ENCODE measurements around the gene FOXO3. TPM values are rescaled to one million over a fixed set of nuclear protein-coding genes. Genes with fewer than 3 reads are reported as not detected.

Gene FOXO3
- 23.4 and 32.0 TPM in 2 replicates for total RNA-seq

DNA sequence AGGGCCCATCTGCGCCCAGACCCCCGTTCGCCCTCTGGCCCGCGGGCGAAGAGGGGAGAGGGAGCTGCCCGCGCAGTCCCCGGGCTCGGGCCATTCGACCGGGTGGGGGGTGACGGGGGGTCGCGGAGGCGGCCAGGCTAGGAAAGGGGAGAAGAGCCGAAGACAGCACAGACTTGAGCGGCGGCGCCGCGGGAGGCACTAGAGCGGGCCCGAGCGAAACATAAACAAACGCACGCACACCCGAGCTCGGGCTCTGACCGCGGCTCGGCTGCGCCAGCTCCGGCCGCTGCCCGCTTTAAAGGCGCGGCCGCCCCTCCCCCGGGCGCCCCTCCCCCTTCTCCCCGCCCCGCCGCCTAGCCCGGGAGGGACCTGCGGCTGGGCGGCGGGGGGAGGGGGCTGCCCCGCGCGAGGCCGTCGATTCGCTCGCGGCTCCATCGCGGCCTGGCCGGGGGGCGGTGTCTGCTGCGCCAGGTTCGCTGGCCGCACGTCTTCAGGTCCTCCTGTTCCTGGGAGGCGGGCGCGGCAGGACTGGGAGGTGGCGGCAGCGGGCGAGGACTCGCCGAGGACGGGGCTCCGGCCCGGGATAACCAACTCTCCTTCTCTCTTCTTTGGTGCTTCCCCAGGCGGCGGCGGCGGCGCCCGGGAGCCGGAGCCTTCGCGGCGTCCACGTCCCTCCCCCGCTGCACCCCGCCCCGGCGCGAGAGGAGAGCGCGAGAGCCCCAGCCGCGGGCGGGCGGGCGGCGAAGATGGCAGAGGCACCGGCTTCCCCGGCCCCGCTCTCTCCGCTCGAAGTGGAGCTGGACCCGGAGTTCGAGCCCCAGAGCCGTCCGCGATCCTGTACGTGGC is at the start of gene FOXO3:
FOXO3 (plus strand) TSS at position 455 of the 846 bp plus-strand sequence; CDS start at position 747, 292 bp downstream.

